A549 (cell line): ENCODE measurements around the gene SLC6A3. TPM values are rescaled to one million over a fixed set of nuclear protein-coding genes. Genes with fewer than 3 reads are reported as not detected.

ENCODE experiments used
- ATAC-seq, 2 experiments: fragments of 200-7000 bp in 1 of 2; fragments of >200 bp in 1 of 2; cut with Nextera tagmentation in 1 of 2; cut with Tn5 transposase in 1 of 2; 3 replicates each; pipeline versions ENCODE4 v1.8.0 to v1.9.1; 2018 to 2020; ENCODE audit warnings: mild to moderate bottlenecking in 1 of 2, moderate library complexity in 1 of 2
- CTCF ChIA-PET: fragments of 300-600 bp; sonication (Branson Sonifier 250); formaldehyde crosslinking; extraction: SDS; loops from one replicate; lab custom pipeline; 2021; ENCODE audit warnings: antibody characterized with exemption, inconsistent platforms; lab: Yijun Ruan, JAX
- POLR2A ChIA-PET: fragments of 350-600 bp; formaldehyde crosslinking; extraction: SDS; loops from one replicate; lab custom pipeline; 2021; ENCODE audit warnings: antibody characterized with exemption, inconsistent platforms; lab: Yijun Ruan, JAX
- DNase-seq, 2 experiments: peaks; one replicate each; pipeline versions ENCODE4 v3.0.0 to v3.0.0-alpha.2; 2011 to 2016; ENCODE audit warnings: low read depth in 1 of 2, low spot score in 1 of 2
- FAIRE-seq: peaks from 2 replicates; lab custom pipeline; 2011; peaks lifted over from hg19 to GRCh38; lab: Jason Lieb, UNC
- H3K27ac ChIP-seq, 2 experiments: fragments of >200 bp; sonication (Bioruptor Twin); formaldehyde crosslinking; 3 replicates each; pipeline ENCODE4 v1.5.1; 2016 to 2017
- H3K4me1 ChIP-seq: fragments of >200 bp; sonication (Bioruptor Twin); formaldehyde crosslinking; 3 replicates; pipeline ENCODE4 v1.6.1; 2016
- H3K4me2 ChIP-seq: fragments of >200 bp; sonication (Bioruptor Twin); formaldehyde crosslinking; 3 replicates; pipeline ENCODE4 v1.6.1; 2016
- H3K4me3 ChIP-seq: fragments of >200 bp; sonication (Bioruptor Twin); formaldehyde crosslinking; 3 replicates; pipeline ENCODE4 v1.5.1; 2016
- H3K9me3 ChIP-seq: fragments of >200 bp; sonication (Bioruptor Twin); formaldehyde crosslinking; 3 replicates; pipeline ENCODE4 v1.6.1; 2016
- BCL3 ChIP-seq: fragments of >200 bp; sonication (Bioruptor Twin); formaldehyde crosslinking; IDR thresholded peaks from 3 replicates; pipeline ENCODE4 v1.6.1; 2016
- CBX2 ChIP-seq: fragments of 200-600 bp; sonication (generic); IDR thresholded peaks from 2 replicates; pipeline ENCODE4 v1.6.1; 2016; ENCODE audit warnings: low read depth, mild to moderate bottlenecking, borderline replicate concordance
- CHD2 ChIP-seq: fragments of 150-350 bp; IDR thresholded peaks from 2 replicates; pipeline ENCODE4 v1.6.1; 2014; ENCODE audit warnings: low read length; ENCODE audit not compliant: partially characterized antibody
- ELK1 ChIP-seq: fragments of 150-350 bp; IDR thresholded peaks from 2 replicates; pipeline ENCODE4 v1.6.1; 2014; ENCODE audit warnings: low read depth, mild to moderate bottlenecking, low read length
- FOSB ChIP-seq: fragments of 250-450 bp; sonication (Bioruptor Pico); IDR thresholded peaks from 2 replicates; pipeline ENCODE4 v1.5.0; 2020; ENCODE audit warnings: mild to moderate bottlenecking, moderate library complexity
- GATA3 ChIP-seq: IDR thresholded peaks from 2 replicates; pipeline ENCODE4 v1.6.1; 2012; ENCODE audit warnings: borderline replicate concordance
- HDAC2 ChIP-seq: fragments of 200-600 bp; sonication (generic); IDR thresholded peaks from 2 replicates; pipeline ENCODE4 v1.6.1; 2016
- HOXA7 ChIP-seq: fragments of 250-450 bp; sonication (Bioruptor Pico); IDR thresholded peaks from 2 replicates; pipeline ENCODE4 v1.5.0; 2020; ENCODE audit warnings: mild to moderate bottlenecking, moderate library complexity
- HOXB13 ChIP-seq: fragments of 250-450 bp; sonication (Bioruptor Pico); IDR thresholded peaks from 2 replicates; pipeline ENCODE4 v1.5.0; 2020; ENCODE audit warnings: low read depth, mild to moderate bottlenecking, moderate library complexity
- HOXB5 ChIP-seq: fragments of 250-450 bp; sonication (Bioruptor Pico); IDR thresholded peaks from 2 replicates; pipeline ENCODE4 v1.5.0; 2020; ENCODE audit warnings: mild to moderate bottlenecking, moderate library complexity
- JUNB ChIP-seq: fragments of >200 bp; sonication (Bioruptor Twin); formaldehyde crosslinking; IDR thresholded peaks from 2 replicates; pipeline ENCODE4 v1.6.1; 2016
- KDM5A ChIP-seq: fragments of 200-600 bp; sonication (generic); IDR thresholded peaks from 2 replicates; pipeline ENCODE4 v1.6.1; 2016; ENCODE audit warnings: antibody characterized with exemption, mild to moderate bottlenecking
- MAZ ChIP-seq: fragments of 150-350 bp; IDR thresholded peaks from 2 replicates; pipeline ENCODE4 v1.6.1; 2014; ENCODE audit warnings: antibody characterized with exemption, low read depth, low read length, borderline replicate concordance
- NPAS2 ChIP-seq: fragments of 250-450 bp; sonication (Bioruptor Pico); IDR thresholded peaks from 2 replicates; pipeline ENCODE4 v1.8.0; 2022; ENCODE audit warnings: mild to moderate bottlenecking, moderate library complexity, borderline replicate concordance
- NR3C1 ChIP-seq: fragments of >200 bp; sonication (Bioruptor Twin); formaldehyde crosslinking; IDR thresholded peaks from 3 replicates; pipeline ENCODE4 v1.6.1; 2017
- RAD21 ChIP-seq, 2 experiments: fragments of >200 bp in 1 of 2; sonication (Bioruptor Twin) in 1 of 2; formaldehyde crosslinking in 1 of 2; IDR thresholded peaks in 1 of 2; conservative IDR thresholded peaks in 1 of 2; 2 replicates in 1 of 2; 3 replicates in 1 of 2; pipeline ENCODE4 v1.6.1; 2012 to 2018; ENCODE audit warnings: inconsistent platforms in 1 of 2
- RNF2 ChIP-seq: fragments of 200-600 bp; sonication (generic); IDR thresholded peaks from 2 replicates; pipeline ENCODE4 v1.6.1; 2016; ENCODE audit warnings: low read depth, mild to moderate bottlenecking, antibody characterized with exemption, moderate library complexity, borderline replicate concordance
- TFCP2L1 ChIP-seq: fragments of 250-450 bp; sonication (Bioruptor Pico); IDR thresholded peaks from 2 replicates; pipeline ENCODE4 v1.5.0; 2021; ENCODE audit warnings: mild to moderate bottlenecking
- TP53 ChIP-seq: fragments of 250-450 bp; sonication (Bioruptor Pico); IDR thresholded peaks from 2 replicates; pipeline ENCODE4 v1.5.0; 2021; ENCODE audit warnings: mild to moderate bottlenecking, moderate library complexity
- WGBS: methylation state at CpG from one replicate; pipeline ENCODE4 v1.1.6; 2017; ENCODE audit errors: missing lambda C conversion rate; 5-methylcytosine and 5-hydroxymethylcytosine counted together
- polyA plus RNA-seq, 4 experiments: library from polyadenylated mRNA; depleted of rRNA in 3 of 4; stranded (reverse); fragments of >200 nt; fragmentation: RNase III in 1 of 4; extraction: RNeasy Plus Mini Kit Qiagen cat#74134 plus additional on column Dnase treatment in 1 of 4; gene quantifications; 2 replicates in 3 of 4; 3 replicates in 1 of 4; pipeline ENCODE4 v1.2.3, GENCODE V29; 2011 to 2017
- TF ChIP-seq, protein P1 (sequence below): fragments of 450-650 bp; IDR thresholded peaks from 2 replicates; pipeline ENCODE4 v1.6.1; 2014; ENCODE audit warnings: antibody characterized with exemption
- TF ChIP-seq, protein P2 (sequence below): fragments of >200 bp; sonication (Bioruptor Twin); formaldehyde crosslinking; IDR thresholded peaks from 2 replicates; pipeline ENCODE4 v1.6.1; 2016

The SLC6A3 gene
- polyA plus RNA-seq, 2 of the 4 experiments (the other 2 are of a cell fraction): 0.05 to 0.06 TPM

- H3K9me3 ChIP-seq: no peaks in the 10 kb centered on the region
- ChIA-PET POLR2A (no interaction called here), CTCF (no interaction called here)
- TF ChIP-seq GATA3 (no peak), RAD21 (conservative IDR thresholded peaks at IDR 0.05 in 1 of 2, IDR thresholded peaks at IDR 0.05 in 1 of 2) (no peak), TFCP2L1 (no peak)
- ATAC-seq: no peak
- H3K4me1 ChIP-seq: 0 out of 3 replicates have a peak, but pooled peaks cover 3% of the 10 kb centered on the region
- FAIRE-seq: no peak
- no peak overlapping the region for H3K27ac ChIP-seq
- no peak overlapping the region for H3K4me3 ChIP-seq
- no peak overlapping the region for H3K4me2 ChIP-seq
- DNase-seq: no peak
- 41% methylated on average over 4 of the region's 4 CpGs for WGBS
These were observed 56.8 kb downstream of the SLC6A3 start for GRCh38 chr5:1388383-1388967.

DNA sequence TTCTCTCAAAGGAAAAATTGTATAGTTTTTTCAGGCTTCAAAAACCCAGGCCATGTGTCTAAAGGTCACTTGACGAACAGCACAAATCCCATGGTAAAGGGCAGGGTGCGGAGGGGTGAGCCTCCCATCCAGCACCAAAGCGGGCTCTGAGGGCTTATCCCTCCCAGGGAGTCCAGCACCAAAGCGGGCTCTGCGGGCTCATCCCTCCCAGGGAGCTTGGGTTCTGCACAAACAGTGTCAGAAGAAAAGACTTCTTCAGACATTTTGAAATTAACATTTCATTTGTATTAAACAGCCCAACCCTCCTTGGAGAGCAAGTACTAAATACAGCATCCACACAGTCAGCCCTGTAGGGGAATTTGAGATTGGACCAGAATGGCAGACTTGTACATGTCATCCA, 57.4 kb downstream of the SLC6A3 start:
- WGBS: 90% methylated on average over 5 of the region's 5 CpGs
- no peaks in the 10 kb centered on the region for H3K9me3 ChIP-seq
- no peak overlapping the region for H3K27ac ChIP-seq
- POLR2A ChIA-PET: no interaction called here
- no peak for FAIRE-seq
- no peak overlapping the region for H3K4me3 ChIP-seq
- ATAC-seq: no peak
- H3K4me1 ChIP-seq: 0 out of 3 replicates have a peak, but pooled peaks cover 3% of the 10 kb centered on the region
- H3K4me2 ChIP-seq: no peak overlapping the region
- no peak for DNase-seq
- CTCF ChIA-PET: no interaction called here
- TF ChIP-seq MAZ: no peak
- no peak for TF ChIP-seq HOXB5 (CRISPR knock-in tag)
- no peak for TF ChIP-seq CHD2
- no peak for TF ChIP-seq BCL3
- TF ChIP-seq NPAS2 (CRISPR knock-in tag): no peak

GRCh38 chr5:1387059-1387755, 58.0 kb downstream of the SLC6A3 start:
- CTCF ChIA-PET: no interaction called here
- POLR2A ChIA-PET: no interaction called here

GRCh38 chr5:1386274-1386717, 58.9 kb downstream of the SLC6A3 start:
- 8% methylated on average over 28 of the region's 36 CpGs for WGBS
- H3K4me1 ChIP-seq: 0 out of 3 replicates have a peak, but pooled peaks cover 3% of the 10 kb centered on the region
- no peaks in the 10 kb centered on the region for H3K9me3 ChIP-seq
- ATAC-seq: peak; percentile 36 to 56; a peak in 5 of 6 replicates
- ChIA-PET CTCF (no interaction called here), POLR2A (interaction anchor here (1.2 kb wide), 1 partner anchor 248 kb away, joined by 3 read pairs; no protein-coding TSS in a partner anchor)
- H3K27ac ChIP-seq: peak overlapping the region; percentile 60 to 85
- no peak for FAIRE-seq
- peak overlapping the region; percentile 86 for H3K4me2 ChIP-seq
- peak in 1 of 2 experiments; percentile 26 for DNase-seq
- peak overlapping the region; percentile 57 for H3K4me3 ChIP-seq
- TF ChIP-seq, protein P1, sequence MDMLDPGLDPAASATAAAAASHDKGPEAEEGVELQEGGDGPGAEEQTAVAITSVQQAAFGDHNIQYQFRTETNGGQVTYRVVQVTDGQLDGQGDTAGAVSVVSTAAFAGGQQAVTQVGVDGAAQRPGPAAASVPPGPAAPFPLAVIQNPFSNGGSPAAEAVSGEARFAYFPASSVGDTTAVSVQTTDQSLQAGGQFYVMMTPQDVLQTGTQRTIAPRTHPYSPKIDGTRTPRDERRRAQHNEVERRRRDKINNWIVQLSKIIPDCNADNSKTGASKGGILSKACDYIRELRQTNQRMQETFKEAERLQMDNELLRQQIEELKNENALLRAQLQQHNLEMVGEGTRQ: no peak
- no peak for TF ChIP-seq KDM5A
- no peak for TF ChIP-seq HOXB5 (CRISPR knock-in tag)
- TF ChIP-seq, protein P2, sequence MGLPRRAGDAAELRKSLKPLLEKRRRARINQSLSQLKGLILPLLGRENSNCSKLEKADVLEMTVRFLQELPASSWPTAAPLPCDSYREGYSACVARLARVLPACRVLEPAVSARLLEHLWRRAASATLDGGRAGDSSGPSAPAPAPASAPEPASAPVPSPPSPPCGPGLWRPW: no peak

More at GRCh38 chr5:1387059-1387755, 58.0 kb downstream of the SLC6A3 start:
- 0 out of 3 replicates have a peak, but pooled peaks cover 3% of the 10 kb centered on the region for H3K4me1 ChIP-seq
- whole genome bisulfite sequencing: 76% methylated on average over 11 of the region's 11 CpGs
- no peak overlapping the region for H3K4me3 ChIP-seq
- no peaks in the 10 kb centered on the region for H3K9me3 ChIP-seq
- no peak overlapping the region for H3K27ac ChIP-seq
- DNase-seq (no peak), ATAC-seq (no peak), FAIRE-seq (no peak)
- no peak for TF ChIP-seq HDAC2
- no peak for TF ChIP-seq ELK1
- TF ChIP-seq HOXA7 (CRISPR knock-in tag): no peak
- no peak for TF ChIP-seq HOXB13
- no peak for TF ChIP-seq RNF2
- no peak for TF ChIP-seq TP53 (CRISPR knock-in tag)
- no peak for TF ChIP-seq JUNB
- no peak for TF ChIP-seq NR3C1
- TF ChIP-seq FOSB (CRISPR knock-in tag): no peak
- no peak for TF ChIP-seq CBX2
- H3K4me2 ChIP-seq: no peak overlapping the region
